Stimulated activated CD8-positive, alpha-beta memory T cell treated with anti-CD3 and anti-CD28 coated beads, Interleukin-7, amount 100 ng/mL, for 1 hour (primary cell): Measurements from ENCODE around the gene ECE2.
A peak's percentile ranks its signal among the peaks of the same experiment; 100 is the strongest.

Experiments used
- DNase-seq, 2 donors: peaks; one replicate each; pipeline ENCODE4 v3.0.0-alpha.2; 2020; ENCODE audit warnings: low read depth in 2 of 2

The ECE2 gene

GRCh38 chr3:184314363-184314699 is 38.5 kb downstream of the ECE2 start, which contains the start of gene EIF4G1:
EIF4G1 (plus strand) TSS chr3:184314606; CDS start chr3:184315797, 1,191 bp downstream.
- DNase-seq = peak; percentile 83 to 87

- peak in 1 of 2 donors; percentile 37 for DNase-seq
Measured at GRCh38 chr3:184314700-184315542, 39.1 kb downstream of the ECE2 start.

GRCh38 chr3:184315543-184315867 is 39.7 kb downstream of the ECE2 start:
- DNase-seq = no peak

- no peak for DNase-seq
Measured at GRCh38 chr3:184315871-184316661, 40.2 kb downstream of the ECE2 start.

- DNase-seq = no peak
Measured at GRCh38 chr3:184316792-184317191, 41.0 kb downstream of the ECE2 start.

- DNase-seq = no peak
Measured at GRCh38 chr3:184317201-184317600, 41.4 kb downstream of the ECE2 start.

- no peak for DNase-seq
Measured at GRCh38 chr3:184320104-184320445, 44.3 kb downstream of the ECE2 start.

GRCh38 chr3:184321666-184322065 is 45.8 kb downstream of the ECE2 start:
- no peak for DNase-seq

- no peak for DNase-seq
Measured at GRCh38 chr3:184322731-184323487, 47.1 kb downstream of the ECE2 start.

- DNase-seq = no peak
Measured at GRCh38 chr3:184323696-184324095, 47.9 kb downstream of the ECE2 start.

GRCh38 chr3:184325269-184325668 is 49.4 kb downstream of the ECE2 start:
- no peak for DNase-seq

GRCh38 chr3:184325715-184326369 is 50.0 kb downstream of the ECE2 start:
- no peak for DNase-seq

- DNase-seq = no peak
Measured at GRCh38 chr3:184327171-184327570, 51.3 kb downstream of the ECE2 start.

- DNase-seq = no peak
Measured at GRCh38 chr3:184328516-184328915, 52.7 kb downstream of the ECE2 start.

- DNase-seq = no peak
Measured at GRCh38 chr3:184332370-184333090, 56.7 kb downstream of the ECE2 start.

- DNase-seq = no peak
Measured at GRCh38 chr3:184333190-184333589, 57.4 kb downstream of the ECE2 start.

GRCh38 chr3:184333700-184334099 is 57.9 kb downstream of the ECE2 start:
- DNase-seq = no peak

- no peak for DNase-seq
Measured at GRCh38 chr3:184334470-184335158, 58.8 kb downstream of the ECE2 start.

- DNase-seq = no peak
Measured at GRCh38 chr3:184335291-184335660, 59.5 kb downstream of the ECE2 start.

- peak; percentile 71 to 85 for DNase-seq
Measured at GRCh38 chr3:184335661-184336546, 60.1 kb downstream of the ECE2 start.
